SH-SY5Y (cell line): ENCODE measurements around the gene DNAJC17.

ENCODE experiments used
- GATA2 ChIP-seq: IDR thresholded peaks from 2 replicates; pipeline ENCODE4 v1.6.1; 2011; ENCODE audit warnings: mild to moderate bottlenecking, low read depth, low read length
- GATA3 ChIP-seq: IDR thresholded peaks from 2 replicates; pipeline ENCODE4 v1.6.1; 2011; ENCODE audit warnings: low read depth, mild to moderate bottlenecking, low read length, moderate library complexity

Gene DNAJC17, protein sequence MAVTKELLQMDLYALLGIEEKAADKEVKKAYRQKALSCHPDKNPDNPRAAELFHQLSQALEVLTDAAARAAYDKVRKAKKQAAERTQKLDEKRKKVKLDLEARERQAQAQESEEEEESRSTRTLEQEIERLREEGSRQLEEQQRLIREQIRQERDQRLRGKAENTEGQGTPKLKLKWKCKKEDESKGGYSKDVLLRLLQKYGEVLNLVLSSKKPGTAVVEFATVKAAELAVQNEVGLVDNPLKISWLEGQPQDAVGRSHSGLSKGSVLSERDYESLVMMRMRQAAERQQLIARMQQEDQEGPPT

DNA sequence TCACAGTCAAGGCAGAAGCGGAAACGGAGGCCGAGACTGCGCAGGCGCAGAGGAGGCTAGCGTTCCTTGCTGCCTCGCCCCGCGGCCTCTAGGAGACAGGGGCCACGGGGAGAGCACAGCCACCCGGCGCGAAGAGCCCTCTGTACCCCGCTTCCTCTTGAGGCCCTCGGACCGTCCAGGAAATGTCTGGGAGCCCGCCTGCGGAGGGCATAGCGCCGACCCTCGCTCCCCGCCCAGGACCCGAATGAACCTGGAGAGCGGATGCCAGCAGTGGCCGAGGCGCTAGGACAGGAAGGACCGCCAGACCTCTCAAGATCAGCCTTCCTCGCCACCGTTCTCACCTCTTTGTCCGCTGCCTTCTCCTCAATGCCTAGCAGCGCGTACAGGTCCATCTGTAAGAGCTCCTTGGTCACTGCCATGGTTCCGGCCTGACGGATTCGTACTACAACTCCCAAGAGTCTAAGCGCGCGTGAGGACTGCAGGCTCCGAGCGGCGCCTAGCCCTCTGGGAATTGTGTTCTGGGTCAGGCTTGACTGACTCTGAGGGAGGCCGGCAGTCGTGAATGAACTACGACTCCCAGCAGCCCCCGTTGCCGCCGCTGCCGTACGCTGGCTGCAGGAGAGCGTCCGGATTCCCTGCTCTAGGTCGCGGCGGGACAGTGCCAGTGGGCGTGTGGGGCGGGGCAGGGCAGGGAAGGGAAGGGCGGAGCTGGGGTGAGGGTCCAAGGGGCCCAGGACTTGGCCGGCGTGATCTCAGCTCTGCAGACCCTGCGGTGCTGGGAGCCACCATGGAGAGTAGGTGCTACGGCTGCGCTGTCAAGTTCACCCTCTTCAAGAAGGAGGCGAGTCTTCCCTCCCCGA is at the start of gene DNAJC17, which contains the start of gene ZFYVE19:
Gene DNAJC17 (minus strand): TSS at position 446 of the 860 bp plus-strand sequence. CDS start 27 bp downstream, at position 419.
Gene ZFYVE19 (plus strand): TSS at position 62 of the 860 bp plus-strand sequence. CDS start 501 bp downstream, at position 563.
- TF ChIP-seq GATA3, result no peak

DNA sequence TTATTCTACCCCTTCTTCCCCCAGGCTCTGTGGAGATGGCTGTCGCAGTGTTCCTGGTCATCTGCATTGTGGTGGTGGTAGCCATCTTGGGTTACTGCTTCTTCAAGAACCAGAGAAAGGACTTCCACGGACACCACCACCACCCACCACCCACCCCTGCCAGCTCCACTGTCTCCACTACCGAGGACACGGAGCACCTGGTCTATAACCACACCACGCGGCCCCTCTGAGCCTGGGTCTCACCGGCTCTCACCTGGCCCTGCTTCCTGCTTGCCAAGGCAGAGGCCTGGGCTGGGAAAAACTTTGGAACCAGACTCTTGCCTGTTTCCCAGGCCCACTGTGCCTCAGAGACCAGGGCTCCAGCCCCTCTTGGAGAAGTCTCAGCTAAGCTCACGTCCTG is 49.5 kb upstream of the DNAJC17 start:
- TF ChIP-seq GATA2, result no peak
- TF ChIP-seq GATA3, result no peak

DNA sequence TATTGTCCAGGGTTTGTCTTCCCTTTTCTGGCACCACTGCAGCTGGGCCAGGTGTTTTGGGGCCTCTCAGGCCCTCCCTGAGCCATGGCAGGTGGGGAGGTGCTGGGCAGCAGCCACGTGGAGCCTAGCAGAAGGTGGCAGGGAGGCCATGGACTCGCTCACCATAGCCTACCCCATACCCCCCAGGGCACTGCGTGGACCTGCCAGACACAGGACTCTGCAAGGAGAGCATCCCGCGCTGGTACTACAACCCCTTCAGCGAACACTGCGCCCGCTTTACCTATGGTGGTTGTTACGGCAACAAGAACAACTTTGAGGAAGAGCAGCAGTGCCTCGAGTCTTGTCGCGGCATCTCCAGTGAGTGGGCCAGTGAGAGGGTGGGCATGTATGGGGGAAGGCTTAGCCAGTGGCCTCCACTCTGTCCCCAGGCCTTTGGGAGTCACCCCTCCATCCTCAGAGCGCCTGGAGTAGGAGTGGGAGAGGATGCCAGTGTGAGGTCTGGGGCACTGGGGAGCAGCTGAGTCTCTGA is 48.5 kb upstream of the DNAJC17 start:
- no peak for TF ChIP-seq GATA2
- TF ChIP-seq GATA3, result no peak

DNA sequence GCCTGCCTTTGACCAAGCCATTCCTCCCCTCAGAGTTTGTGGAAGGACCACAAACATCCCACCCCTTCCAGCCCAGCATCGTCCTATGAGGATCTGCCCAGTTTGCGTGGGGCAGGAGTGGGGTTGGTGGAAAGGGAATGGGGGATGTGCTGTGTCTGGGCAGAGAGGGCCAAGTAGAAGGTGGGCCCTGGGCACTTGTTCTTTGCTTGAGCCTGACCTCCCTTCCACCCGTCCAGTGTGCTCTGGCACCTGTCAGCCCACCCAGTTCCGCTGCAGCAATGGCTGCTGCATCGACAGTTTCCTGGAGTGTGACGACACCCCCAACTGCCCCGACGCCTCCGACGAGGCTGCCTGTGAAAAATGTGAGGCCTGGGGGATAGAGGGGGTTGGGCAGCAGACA is 46.9 kb upstream of the DNAJC17 start:
- TF ChIP-seq GATA2, result no peak
- TF ChIP-seq GATA3, result no peak

DNA sequence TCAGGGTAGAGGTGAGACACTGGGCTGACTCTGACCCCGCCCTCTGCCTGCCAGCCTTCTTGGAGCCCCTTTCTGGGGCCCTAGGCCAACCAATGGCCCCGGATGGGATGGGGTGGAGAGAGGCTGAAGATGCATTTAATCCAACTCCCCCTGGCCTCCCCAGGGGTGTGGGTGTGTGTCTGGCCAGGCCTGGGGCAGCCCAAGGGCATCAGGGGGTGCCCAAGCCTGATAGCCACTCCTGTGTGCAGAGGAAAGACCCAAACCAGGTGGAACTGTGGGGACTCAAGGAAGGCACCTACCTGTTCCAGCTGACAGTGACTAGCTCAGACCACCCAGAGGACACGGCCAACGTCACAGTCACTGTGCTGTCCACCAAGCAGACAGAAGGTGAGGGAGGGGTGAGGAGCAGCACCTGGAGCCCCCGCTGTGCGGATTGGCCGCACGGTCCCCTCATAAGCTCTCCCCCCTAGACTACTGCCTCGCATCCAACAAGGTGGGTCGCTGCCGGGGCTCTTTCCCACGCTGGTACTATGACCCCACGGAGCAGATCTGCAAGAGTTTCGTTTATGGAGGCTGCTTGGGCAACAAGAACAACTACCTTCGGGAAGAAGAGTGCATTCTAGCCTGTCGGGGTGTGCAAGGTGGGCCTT is 46.1 kb upstream of the DNAJC17 start:
- TF ChIP-seq GATA3, result no peak

DNA sequence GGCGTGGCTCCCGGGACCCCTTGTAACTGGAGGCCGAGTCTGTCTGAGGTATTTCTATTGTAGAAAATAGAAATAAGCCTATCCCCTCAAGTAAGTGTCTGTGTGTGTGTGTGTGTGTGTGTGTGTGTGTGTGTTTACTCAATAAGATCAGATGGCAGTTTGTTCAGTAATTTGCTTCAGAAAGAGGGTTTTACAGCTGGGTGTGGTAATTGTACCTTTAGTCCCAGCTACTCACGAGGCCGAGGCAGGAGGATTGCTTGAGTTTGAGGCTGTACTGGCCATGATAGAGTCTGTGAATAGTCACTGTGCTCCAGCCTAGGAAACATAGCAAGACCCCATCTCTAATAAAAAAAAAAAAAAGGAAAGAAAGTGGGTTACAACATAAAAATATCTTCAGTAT is 45.3 kb upstream of the DNAJC17 start:
- TF ChIP-seq GATA3, result no peak

DNA sequence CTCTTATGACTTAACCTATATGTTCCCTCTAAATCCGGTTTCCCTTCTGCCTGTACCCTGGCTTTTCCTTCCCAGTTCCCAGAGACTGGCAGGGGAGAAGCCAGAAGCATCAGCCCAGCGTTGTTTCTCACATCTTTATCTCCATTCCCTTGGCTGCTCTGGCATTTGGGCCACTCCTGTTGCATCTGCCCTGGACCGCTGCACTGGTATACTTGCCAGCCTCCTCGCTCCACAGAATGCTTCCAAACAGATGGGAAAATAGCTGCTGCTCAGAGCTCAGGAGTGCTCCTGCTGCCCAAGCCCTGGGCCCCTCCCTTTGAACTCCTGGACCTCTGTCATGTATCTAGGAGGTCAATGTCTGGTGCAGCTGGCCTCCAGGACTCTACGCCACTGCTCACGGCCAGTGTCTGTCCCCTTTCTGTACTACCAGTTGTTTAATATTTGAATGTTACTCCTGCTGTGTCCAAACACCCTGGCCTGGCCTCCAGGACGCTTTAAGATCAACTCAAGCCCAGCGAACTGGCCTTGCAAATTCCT is 43.4 kb upstream of the DNAJC17 start:
- TF ChIP-seq GATA3 (no peak), GATA2 (no peak)

DNA sequence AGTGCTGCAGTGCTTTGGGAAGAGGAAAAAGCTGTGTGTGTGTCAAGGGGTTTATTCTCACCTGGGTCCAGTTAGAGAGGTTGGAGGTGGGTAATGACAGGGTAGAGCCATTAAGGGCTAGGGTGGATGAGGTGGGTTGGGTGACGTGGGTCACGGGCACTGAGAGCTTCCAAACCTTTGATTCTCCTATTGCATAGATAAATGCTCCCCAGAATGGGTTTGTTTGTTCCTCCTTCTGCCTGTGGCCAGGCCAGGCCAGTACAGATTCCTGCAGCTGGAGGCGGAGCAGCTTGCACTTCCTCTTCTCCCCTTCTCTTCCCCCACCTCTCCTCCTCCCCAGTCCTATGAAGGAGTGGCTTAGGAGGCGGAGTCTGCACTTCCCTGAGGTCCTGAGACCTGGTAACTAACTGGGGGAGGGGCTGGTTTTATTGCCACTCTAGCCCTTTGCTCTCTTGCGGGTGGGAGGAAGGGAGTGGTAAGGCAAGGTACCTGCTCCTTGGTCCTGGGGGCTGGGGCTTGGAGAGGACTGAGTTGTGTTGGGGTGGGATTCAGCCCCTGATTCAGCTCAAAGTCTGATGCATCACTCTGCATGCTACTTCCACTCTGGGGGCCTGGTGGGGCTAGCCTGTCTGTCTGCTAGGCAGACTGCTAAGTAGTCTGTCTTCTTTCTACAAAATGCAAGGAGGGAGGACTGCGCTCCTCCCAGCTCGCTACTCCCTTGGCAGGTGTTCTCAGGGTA is 40.1 kb upstream of the DNAJC17 start:
- no peak for TF ChIP-seq GATA3
- TF ChIP-seq GATA2, result no peak

DNA sequence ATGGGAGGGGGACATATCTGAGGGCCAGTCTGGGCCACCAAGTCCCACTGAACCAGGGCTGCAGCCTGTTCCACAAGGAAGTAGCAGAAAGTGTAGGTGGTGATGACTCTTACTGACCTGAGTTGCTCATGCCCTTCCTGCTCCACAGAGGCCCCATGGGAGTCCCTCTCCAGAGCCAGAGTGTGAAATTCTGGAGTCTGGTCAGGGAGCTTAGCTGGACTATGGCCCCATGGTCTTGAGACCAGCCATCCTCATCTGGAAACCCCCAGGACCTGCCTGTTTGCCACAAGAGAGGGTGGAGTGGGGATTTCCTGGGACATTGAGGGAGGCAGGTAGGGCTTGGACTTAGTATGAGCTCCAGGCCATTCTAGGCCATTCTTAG is 39.6 kb upstream of the DNAJC17 start:
- no peak for TF ChIP-seq GATA3

DNA sequence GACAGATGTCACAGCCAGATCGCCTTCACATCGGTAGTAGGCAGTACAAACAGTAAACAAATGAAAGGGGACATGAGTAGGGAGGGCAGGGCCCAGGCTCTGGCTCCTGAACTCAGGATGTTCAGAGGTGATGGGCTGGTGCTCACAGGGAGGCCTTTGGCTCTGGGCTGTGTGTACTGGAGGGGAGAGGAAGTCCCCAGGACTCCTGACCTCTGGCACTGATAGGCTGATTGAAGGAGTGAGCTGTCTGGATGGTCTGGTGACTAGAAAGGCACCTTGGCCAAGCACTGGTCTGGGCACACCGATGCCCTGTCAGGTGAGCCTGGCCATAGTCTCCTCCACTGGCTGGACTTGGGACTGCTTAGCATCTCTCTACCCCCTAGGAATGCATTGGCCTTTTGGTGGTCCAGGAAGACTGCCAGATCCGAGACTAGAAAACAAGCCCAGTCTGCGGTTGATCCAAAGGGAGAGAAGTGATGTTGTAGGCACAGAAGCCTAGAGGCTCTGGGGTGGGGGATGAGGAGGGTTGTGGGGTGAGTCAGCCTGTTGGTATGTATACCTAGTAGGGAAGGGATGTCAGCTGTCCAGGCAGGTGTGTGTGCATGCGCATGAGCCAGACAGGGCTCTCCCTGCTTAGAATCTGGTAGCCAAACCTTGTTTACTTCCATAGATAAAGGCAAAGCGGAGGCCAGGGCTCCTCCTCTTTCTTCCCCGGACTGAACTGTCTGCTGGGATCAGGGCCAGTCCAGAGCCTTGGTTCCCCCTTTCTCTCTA is 38.4 kb upstream of the DNAJC17 start:
- TF ChIP-seq GATA2 (no peak), GATA3 (no peak)

DNA sequence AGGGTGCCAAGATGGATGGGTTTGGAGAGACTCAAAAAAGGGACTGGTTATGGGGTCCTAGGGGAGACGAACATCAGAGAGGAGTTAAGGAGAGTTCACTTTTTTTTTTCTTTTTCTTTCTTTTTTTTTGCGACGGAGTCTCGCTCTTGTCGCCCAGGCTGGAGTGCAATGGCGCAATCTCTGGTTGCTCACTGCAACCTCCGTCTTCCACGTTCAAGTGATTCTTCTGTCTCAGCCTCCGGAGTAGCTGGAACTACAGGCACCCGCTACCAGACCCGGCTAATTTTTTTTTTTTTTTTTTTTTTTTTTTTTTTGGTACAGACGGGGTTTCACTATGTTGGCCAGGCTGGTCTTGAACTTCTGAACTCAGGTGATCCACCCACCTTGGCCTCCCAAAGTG is 37.8 kb upstream of the DNAJC17 start:
- no peak for TF ChIP-seq GATA3

DNA sequence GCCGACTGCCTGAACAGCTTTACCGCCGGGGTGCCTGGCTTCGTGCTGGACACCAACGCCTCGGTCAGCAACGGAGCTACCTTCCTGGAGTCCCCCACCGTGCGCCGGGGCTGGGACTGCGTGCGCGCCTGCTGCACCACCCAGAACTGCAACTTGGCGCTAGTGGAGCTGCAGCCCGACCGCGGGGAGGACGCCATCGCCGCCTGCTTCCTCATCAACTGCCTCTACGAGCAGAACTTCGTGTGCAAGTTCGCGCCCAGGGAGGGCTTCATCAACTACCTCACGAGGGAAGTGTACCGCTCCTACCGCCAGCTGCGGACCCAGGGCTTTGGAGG is 37.4 kb upstream of the DNAJC17 start:
- TF ChIP-seq GATA2 (no peak), GATA3 (no peak)
